Retinal pigment epithelial cell (primary cell): ENCODE results near the gene KIAA1143.

Experiments used
- DNase-seq: peaks from one replicate; pipeline ENCODE4 v3.0.0-alpha.2; 2010; ENCODE audit warnings: low read depth
- H3K4me3 ChIP-seq: 2 replicates; pipeline ENCODE4 v1.5.1; 2011; ENCODE audit warnings: mild to moderate bottlenecking, low read length, control low read depth, moderate library complexity
- CTCF ChIP-seq: conservative IDR thresholded peaks from 2 replicates; pipeline ENCODE4 v1.5.1; 2011; ENCODE audit warnings: low read depth, low read length, control low read depth, inconsistent platforms

The KIAA1143 gene

GRCh38 chr3:44761424-44762169 lies at the start of gene KIAA1143, which contains the start of gene KIF15:
TSS of gene KIAA1143 (minus strand) at chr3:44761619. CDS start at chr3:44761602, 17 bp downstream.
TSS of gene KIF15 (plus strand) at chr3:44761794. CDS start at chr3:44761866, 72 bp downstream.
- no peak for TF ChIP-seq CTCF
- peak within 1 kb of the TSS; percentile 96 for H3K4me3 ChIP-seq
- peak; percentile 82 for DNase-seq

- no peak for DNase-seq
- no peak overlapping the region for H3K4me3 ChIP-seq
- no peak for TF ChIP-seq CTCF
These were observed 44.5 kb upstream of the KIAA1143 start for GRCh38 chr3:44805960-44806359.

GRCh38 chr3:44803298-44803697 lies 41.9 kb upstream of the KIAA1143 start:
- H3K4me3 ChIP-seq = no peak overlapping the region
- DNase-seq = no peak
- TF ChIP-seq CTCF = no peak

GRCh38 chr3:44802011-44802410 lies 40.6 kb upstream of the KIAA1143 start:
- no peak for DNase-seq
- no peak for TF ChIP-seq CTCF
- no peak overlapping the region for H3K4me3 ChIP-seq

- no peak for TF ChIP-seq CTCF
- H3K4me3 ChIP-seq = no peak overlapping the region
- DNase-seq = no peak
These were observed 33.8 kb upstream of the KIAA1143 start for GRCh38 chr3:44795197-44795596.

- DNase-seq = no peak
- no peak overlapping the region for H3K4me3 ChIP-seq
- no peak for TF ChIP-seq CTCF
These were observed 21.5 kb upstream of the KIAA1143 start for GRCh38 chr3:44782891-44783290.

GRCh38 chr3:44772099-44772442 lies 10.7 kb upstream of the KIAA1143 start:
- no peak for TF ChIP-seq CTCF
- H3K4me3 ChIP-seq = no peak overlapping the region
- DNase-seq = no peak
